Effector memory CD4-positive, alpha-beta T cell (primary cell): Measurements from ENCODE around the gene FHL5.
"Not testable (repeated sequence)": the region's sequence is repeated elsewhere in the genome, so short reads cannot be mapped to it uniquely, and the experiment has no call there.

Experiments used
- DNase-seq, 3 donors: peaks; one replicate each; pipeline ENCODE4 v3.0.0-alpha.2; 2020
- H3K27ac ChIP-seq: 2 replicates; pipeline ENCODE4 v1.7.0; 2013; ENCODE audit warnings: mild to moderate bottlenecking, low read length, moderate library complexity; ENCODE audit not compliant: insufficient read depth, poor library complexity, severe bottlenecking
- H3K27me3 ChIP-seq: replicated peaks from 2 replicates; pipeline ENCODE4 v1.7.0; 2013; ENCODE audit warnings: mild to moderate bottlenecking, low read length; ENCODE audit not compliant: insufficient read depth, control insufficient read depth, poor library complexity, severe bottlenecking
- H3K36me3 ChIP-seq: 2 replicates; pipeline ENCODE4 v1.7.0; 2013; ENCODE audit warnings: mild to moderate bottlenecking, low read length, moderate library complexity; ENCODE audit not compliant: control insufficient read depth, insufficient read depth
- H3K4me1 ChIP-seq: 2 replicates; pipeline ENCODE4 v1.7.0; 2013; ENCODE audit warnings: low read length, mild to moderate bottlenecking; ENCODE audit not compliant: control insufficient read depth, insufficient read depth, poor library complexity, severe bottlenecking
- H3K4me3 ChIP-seq: 2 replicates; pipeline ENCODE4 v1.7.0; 2013; ENCODE audit warnings: low read length, low read depth, mild to moderate bottlenecking; ENCODE audit not compliant: insufficient read depth, poor library complexity, severe bottlenecking
- H3K9me3 ChIP-seq: 2 replicates; pipeline ENCODE4 v1.7.0; 2013; ENCODE audit warnings: mild to moderate bottlenecking, low read length, moderate library complexity; ENCODE audit not compliant: control insufficient read depth

The FHL5 gene

GRCh38 chr6:96637979-96638378 is 75.1 kb downstream of the FHL5 start:
- not testable (repeated sequence) for DNase-seq, H3K4me1 ChIP-seq, H3K9me3 ChIP-seq, H3K4me3 ChIP-seq, H3K27ac ChIP-seq, H3K27me3 ChIP-seq, H3K36me3 ChIP-seq

- Histone ChIP-seq H3K4me1 (no peaks in the 10 kb centered on the region), H3K36me3 (no peaks in the 10 kb centered on the region), H3K27me3 (no peaks in the 10 kb centered on the region), H3K4me3 (no peak overlapping the region), H3K27ac (no peak overlapping the region), H3K9me3 (no peaks in the 10 kb centered on the region)
- DNase-seq = no peak
Measured at GRCh38 chr6:96645106-96645505, 82.2 kb downstream of the FHL5 start.

DNA sequence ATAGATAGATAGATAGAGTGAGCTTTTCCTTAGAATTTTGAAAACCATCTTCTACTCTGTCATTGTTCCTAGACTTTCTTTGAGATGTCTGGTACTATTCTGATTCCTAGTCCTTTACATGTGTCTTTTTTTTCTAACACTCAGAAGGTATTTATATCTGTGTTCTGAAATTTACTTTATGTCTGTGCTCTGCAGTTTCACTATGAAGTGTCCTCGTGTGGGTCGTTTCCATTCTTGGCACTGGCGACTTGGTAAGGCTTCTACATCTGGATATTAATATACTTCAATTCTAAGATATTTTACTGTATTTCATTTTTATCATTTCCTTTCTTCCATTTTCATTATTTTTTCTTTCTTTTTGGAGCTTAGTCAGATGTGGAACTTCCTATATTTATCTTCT is 87.0 kb downstream of the FHL5 start:
- no peak for DNase-seq
- H3K9me3 ChIP-seq = no peaks in the 10 kb centered on the region
- no peak overlapping the region for H3K27ac ChIP-seq
- no peaks in the 10 kb centered on the region for H3K36me3 ChIP-seq
- no peaks in the 10 kb centered on the region for H3K4me1 ChIP-seq
- H3K4me3 ChIP-seq = no peak overlapping the region
- no peaks in the 10 kb centered on the region for H3K27me3 ChIP-seq

DNA sequence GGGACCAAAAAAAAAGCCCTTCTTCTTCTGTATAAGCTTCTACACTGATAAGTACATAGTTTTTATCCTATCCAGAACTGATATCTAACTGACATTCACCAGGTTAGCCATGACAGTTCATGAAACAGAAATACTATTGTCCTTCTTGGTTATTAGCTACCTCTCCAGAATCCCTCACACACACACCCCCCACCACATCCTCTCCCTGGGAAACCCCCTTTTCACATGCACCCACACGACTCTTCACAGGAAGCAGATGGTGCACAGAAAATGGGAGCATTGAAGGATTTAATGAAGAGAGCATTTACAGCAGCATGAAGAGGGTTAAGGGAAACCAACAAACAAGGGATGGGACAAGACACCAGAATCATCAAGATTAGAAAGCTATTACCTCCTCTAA is 88.9 kb downstream of the FHL5 start:
- Histone ChIP-seq H3K4me3 (no peak overlapping the region), H3K36me3 (no peaks in the 10 kb centered on the region), H3K9me3 (no peaks in the 10 kb centered on the region), H3K4me1 (no peaks in the 10 kb centered on the region), H3K27me3 (no peaks in the 10 kb centered on the region), H3K27ac (no peak overlapping the region)
- no peak for DNase-seq

- DNase-seq = no peak
- H3K4me3 ChIP-seq = no peak overlapping the region
- no peaks in the 10 kb centered on the region for H3K36me3 ChIP-seq
- H3K4me1 ChIP-seq = no peaks in the 10 kb centered on the region
- no peak overlapping the region for H3K27ac ChIP-seq
- H3K27me3 ChIP-seq = no peaks in the 10 kb centered on the region
- H3K9me3 ChIP-seq = no peaks in the 10 kb centered on the region
Measured at GRCh38 chr6:96652552-96652951, 89.6 kb downstream of the FHL5 start.

DNA sequence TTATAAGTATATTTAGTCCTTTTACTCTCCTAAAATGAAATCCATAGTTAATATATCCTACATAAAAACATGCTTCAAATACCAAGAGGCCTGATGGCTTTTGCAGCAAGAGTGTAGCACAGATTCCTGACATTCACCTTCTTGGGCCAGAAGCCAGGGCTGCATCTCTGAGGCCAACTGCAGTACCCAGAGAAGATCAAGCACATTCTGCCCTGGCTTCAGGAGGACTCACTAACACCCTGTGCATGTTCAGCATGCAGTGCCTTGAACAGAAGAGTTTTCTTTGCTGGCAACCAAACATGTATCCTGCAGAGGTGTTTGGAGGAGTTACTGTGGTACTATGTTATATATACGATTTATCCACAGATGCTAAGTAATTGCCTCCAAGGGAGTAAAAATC is 90.3 kb downstream of the FHL5 start:
- Histone ChIP-seq H3K36me3 (no peaks in the 10 kb centered on the region), H3K4me1 (no peaks in the 10 kb centered on the region), H3K27ac (no peak overlapping the region), H3K9me3 (no peaks in the 10 kb centered on the region), H3K27me3 (no peaks in the 10 kb centered on the region), H3K4me3 (no peak overlapping the region)
- DNase-seq = no peak

- Histone ChIP-seq H3K9me3 (no peaks in the 10 kb centered on the region), H3K36me3 (no peaks in the 10 kb centered on the region)
Measured at GRCh38 chr6:96656567-96656966, 93.6 kb downstream of the FHL5 start.

GRCh38 chr6:96657344-96657743 is 94.4 kb downstream of the FHL5 start:
- Histone ChIP-seq H3K27me3 (no peaks in the 10 kb centered on the region), H3K9me3 (no peaks in the 10 kb centered on the region), H3K27ac (no peak overlapping the region), H3K4me1 (no peaks in the 10 kb centered on the region), H3K4me3 (no peak overlapping the region), H3K36me3 (no peaks in the 10 kb centered on the region)
- DNase-seq = no peak

More at GRCh38 chr6:96656567-96656966, 93.6 kb downstream of the FHL5 start:
- no peak overlapping the region for H3K4me3 ChIP-seq
- H3K27ac ChIP-seq = no peak overlapping the region
- H3K4me1 ChIP-seq = no peaks in the 10 kb centered on the region
- DNase-seq = no peak
- no peaks in the 10 kb centered on the region for H3K27me3 ChIP-seq

DNA sequence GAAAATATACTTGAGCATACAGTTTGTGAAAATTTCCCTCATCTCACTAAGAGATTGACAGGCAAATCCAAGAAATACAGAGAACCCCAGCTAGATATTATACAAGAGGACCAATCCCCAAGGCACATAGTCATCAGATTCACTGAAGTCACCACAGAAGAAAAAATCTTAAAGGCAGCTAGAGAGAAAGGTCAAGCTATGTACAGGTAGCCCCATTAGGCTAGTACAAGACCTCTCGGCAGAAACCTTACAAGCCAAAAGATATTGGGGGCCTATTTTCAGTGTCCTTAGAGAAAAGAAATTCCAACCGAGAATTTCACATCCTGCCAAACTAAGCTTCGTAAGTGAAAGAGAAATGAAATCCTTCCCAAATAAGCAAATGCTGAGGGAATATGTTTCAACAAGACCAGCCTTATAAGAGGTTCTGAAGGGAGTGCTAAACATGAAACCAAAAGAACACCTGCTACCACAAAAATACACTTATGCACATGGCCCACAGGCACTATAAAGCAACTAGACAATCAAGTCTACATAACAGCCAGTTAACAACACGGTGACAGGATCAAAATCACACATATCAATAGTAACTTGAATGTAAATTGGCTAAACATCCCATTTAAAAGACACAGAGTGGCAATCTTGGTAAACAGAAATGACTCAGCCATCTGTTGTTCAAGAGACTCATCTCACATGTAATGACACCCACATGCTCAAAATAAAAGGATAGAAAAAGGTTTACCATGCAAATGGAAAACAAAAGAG is 96.3 kb downstream of the FHL5 start:
- H3K4me1 ChIP-seq = no peaks in the 10 kb centered on the region
- no peak overlapping the region for H3K27ac ChIP-seq
- no peaks in the 10 kb centered on the region for H3K9me3 ChIP-seq
- H3K36me3 ChIP-seq = no peaks in the 10 kb centered on the region
- no peak overlapping the region for H3K4me3 ChIP-seq
- H3K27me3 ChIP-seq = no peaks in the 10 kb centered on the region
- DNase-seq = no peak
